Mesenchymal stem cell (in vitro differentiated cells and primary cell): Measurements from ENCODE around the gene DNAH10.

ENCODE experiments used
- DNase-seq: peaks from one replicate; pipeline ENCODE4 v3.0.0-alpha.2; 2013
- H2AFZ ChIP-seq: one replicate; pipeline ENCODE4 v1.6.1; 2013; ENCODE audit warnings: low read depth, mild to moderate bottlenecking, control low read depth, inconsistent platforms, low read length, moderate library complexity
- H2AK5ac ChIP-seq: 2 replicates; pipeline ENCODE4 v1.6.1; 2013; ENCODE audit warnings: low read length, moderate library complexity, mild to moderate bottlenecking, inconsistent platforms; ENCODE audit not compliant: severe bottlenecking
- H2BK120ac ChIP-seq: one replicate; pipeline ENCODE4 v1.6.1; 2013; ENCODE audit warnings: low read depth, mild to moderate bottlenecking, inconsistent platforms, low read length, moderate library complexity
- H2BK12ac ChIP-seq, 2 experiments: one replicate each; pipeline ENCODE4 v1.6.1; 2013; ENCODE audit warnings: inconsistent platforms in 2 of 2, low read length in 2 of 2, mild to moderate bottlenecking in 2 of 2, moderate library complexity in 2 of 2, control low read depth in 1 of 2
- H2BK15ac ChIP-seq: one replicate; pipeline ENCODE4 v1.6.1; 2013; ENCODE audit warnings: mild to moderate bottlenecking, low read depth, inconsistent platforms; ENCODE audit not compliant: poor library complexity, severe bottlenecking
- H2BK5ac ChIP-seq: 2 replicates; pipeline ENCODE4 v1.6.1; 2013; ENCODE audit warnings: low read depth, mild to moderate bottlenecking, low read length, control low read depth, inconsistent platforms; ENCODE audit not compliant: poor library complexity, severe bottlenecking
- H3K14ac ChIP-seq, 2 experiments: one replicate each; pipeline ENCODE4 v1.6.1; 2013; ENCODE audit warnings: inconsistent platforms in 2 of 2, low read length in 2 of 2, control low read depth in 1 of 2, mild to moderate bottlenecking in 1 of 2, moderate library complexity in 1 of 2
- H3K18ac ChIP-seq, 2 experiments: one replicate each; pipeline ENCODE4 v1.6.1; 2013; ENCODE audit warnings: inconsistent platforms in 2 of 2, low read length in 2 of 2, control low read depth in 1 of 2, low read depth in 1 of 2, mild to moderate bottlenecking in 1 of 2
- H3K23ac ChIP-seq, 2 experiments: one replicate each; pipeline ENCODE4 v1.6.1; 2013; ENCODE audit warnings: inconsistent platforms in 2 of 2, low read length in 2 of 2, mild to moderate bottlenecking in 2 of 2, moderate library complexity in 2 of 2, control low read depth in 1 of 2
- H3K27ac ChIP-seq: 2 replicates; pipeline ENCODE4 v1.5.1; 2013; ENCODE audit warnings: mild to moderate bottlenecking, moderate library complexity, low read length, control low read depth, inconsistent platforms; ENCODE audit not compliant: poor library complexity, severe bottlenecking
- H3K27me3 ChIP-seq, 2 experiments: 2 replicates each; pipeline versions ENCODE4 v1.6.1 to v1.7.0; 2013; ENCODE audit warnings: low read length in 2 of 2, mild to moderate bottlenecking in 2 of 2, moderate library complexity in 2 of 2, control low read depth in 1 of 2, inconsistent platforms in 1 of 2; ENCODE audit not compliant: control insufficient read depth in 1 of 2, insufficient read depth in 1 of 2
- H3K36me3 ChIP-seq, 2 experiments: 2 replicates each; pipeline versions ENCODE4 v1.6.1 to v1.7.0; 2013; ENCODE audit warnings: low read length in 2 of 2, control low read depth in 1 of 2, inconsistent platforms in 1 of 2, low read depth in 1 of 2, mild to moderate bottlenecking in 1 of 2; ENCODE audit not compliant: insufficient read depth in 2 of 2, control insufficient read depth in 1 of 2
- H3K4ac ChIP-seq, 2 experiments: one replicate each; pipeline ENCODE4 v1.6.1; 2013; ENCODE audit warnings: inconsistent platforms in 2 of 2, low read length in 2 of 2, mild to moderate bottlenecking in 2 of 2, moderate library complexity in 2 of 2, control low read depth in 1 of 2, low read depth in 1 of 2
- H3K4me1 ChIP-seq: 2 replicates; pipeline ENCODE4 v1.6.1; 2013; ENCODE audit warnings: low read depth, low read length, control low read depth; ENCODE audit not compliant: control insufficient read depth, insufficient read depth
- H3K4me2 ChIP-seq: 2 replicates; pipeline ENCODE4 v1.6.1; 2013; ENCODE audit warnings: low read length, mild to moderate bottlenecking, inconsistent platforms; ENCODE audit not compliant: poor library complexity, severe bottlenecking
- H3K4me3 ChIP-seq, 2 experiments: 2 replicates each; pipeline versions ENCODE4 v1.5.1 to v1.7.0; 2013; ENCODE audit warnings: low read length in 2 of 2, mild to moderate bottlenecking in 2 of 2, control low read depth in 1 of 2, low read depth in 1 of 2; ENCODE audit not compliant: insufficient read depth in 1 of 2
- H3K79me1 ChIP-seq: replicated peaks from 2 replicates; pipeline ENCODE4 v1.6.1; 2013; ENCODE audit warnings: mild to moderate bottlenecking, control low read depth, low read length, inconsistent platforms; ENCODE audit not compliant: poor library complexity, severe bottlenecking
- H3K9ac ChIP-seq: 2 replicates; pipeline ENCODE4 v1.7.0; 2013; ENCODE audit warnings: mild to moderate bottlenecking, low read length, moderate library complexity
- H3K9me3 ChIP-seq: 2 replicates; pipeline ENCODE4 v1.7.0; 2013; ENCODE audit warnings: mild to moderate bottlenecking, low read length; ENCODE audit not compliant: control insufficient read depth
- H4K8ac ChIP-seq: one replicate; pipeline ENCODE4 v1.6.1; 2013; ENCODE audit warnings: inconsistent platforms, mild to moderate bottlenecking, low read length, moderate library complexity
- H4K91ac ChIP-seq: one replicate; pipeline ENCODE4 v1.6.1; 2013; ENCODE audit warnings: mild to moderate bottlenecking, low read length, inconsistent platforms
- WGBS: methylation state at CpG from one replicate; pipeline ENCODE4 v1.1.7; 2013; ENCODE audit warnings: mixed read lengths; 5-methylcytosine and 5-hydroxymethylcytosine counted together

Gene DNAH10

GRCh38 chr12:123890536-123890902 lies 128.4 kb downstream of the DNAH10 start:
- Histone ChIP-seq H2AK5ac (no peak overlapping the region), H3K27me3 (peaks cover 46 to 59% of the 10 kb centered on the region in 2 experiments), H2BK15ac (no peak overlapping the region), H3K14ac (no peak overlapping the region), H2BK12ac (no peak overlapping the region), H3K4ac (no peak overlapping the region), H3K18ac (no peak overlapping the region), H3K9ac (no peak overlapping the region), H3K9me3 (peaks cover 2% of the 10 kb centered on the region), H2AFZ (no peak overlapping the region), H2BK120ac (no peak overlapping the region), H2BK5ac (no peak overlapping the region), H3K4me3 (no peak overlapping the region), H3K4me2 (no peak overlapping the region), H4K8ac (no peak overlapping the region), H4K91ac (no peak overlapping the region), H3K79me1 (no peaks in the 10 kb centered on the region), H3K23ac (no peak overlapping the region), H3K4me1 (peaks cover 6% of the 10 kb centered on the region), H3K36me3 (no peaks in the 10 kb centered on the region), H3K27ac (no peak overlapping the region)
- WGBS, result 77% methylated on average over 10 of the region's 10 CpGs
- no peak for DNase-seq

GRCh38 chr12:123891011-123891410 lies 128.9 kb downstream of the DNAH10 start:
- H3K23ac ChIP-seq, result no peak overlapping the region
- no peaks in the 10 kb centered on the region for H3K36me3 ChIP-seq
- no peak overlapping the region for H2BK120ac ChIP-seq
- H4K91ac ChIP-seq, result no peak overlapping the region
- H2AFZ ChIP-seq, result no peak overlapping the region
- no peak overlapping the region for H2BK12ac ChIP-seq
- no peak overlapping the region for H3K14ac ChIP-seq
- H2AK5ac ChIP-seq, result no peak overlapping the region
- no peak overlapping the region for H3K4me2 ChIP-seq
- no peak overlapping the region for H3K9ac ChIP-seq
- no peak overlapping the region for H3K4ac ChIP-seq
- peaks cover 46 to 55% of the 10 kb centered on the region in 2 experiments for H3K27me3 ChIP-seq
- H3K27ac ChIP-seq, result no peak overlapping the region
- H3K9me3 ChIP-seq, result no peaks in the 10 kb centered on the region
- no peak for DNase-seq
- H3K4me3 ChIP-seq, result no peak overlapping the region
- H3K4me1 ChIP-seq, result peaks cover 6% of the 10 kb centered on the region
- H3K79me1 ChIP-seq, result no peaks in the 10 kb centered on the region
- H2BK5ac ChIP-seq, result no peak overlapping the region
- WGBS, result 67% methylated on average over 7 of the region's 7 CpGs
- H2BK15ac ChIP-seq, result no peak overlapping the region
- no peak overlapping the region for H3K18ac ChIP-seq
- no peak overlapping the region for H4K8ac ChIP-seq

GRCh38 chr12:123891516-123892179 lies 129.5 kb downstream of the DNAH10 start:
- DNase-seq, result no peak
- no peak overlapping the region for H2AFZ ChIP-seq
- H2BK5ac ChIP-seq, result no peak overlapping the region
- H3K27me3 ChIP-seq, result peaks cover 40 to 48% of the 10 kb centered on the region in 2 experiments
- no peak overlapping the region for H3K23ac ChIP-seq
- H3K27ac ChIP-seq, result no peak overlapping the region
- no peak overlapping the region for H2BK120ac ChIP-seq
- no peak overlapping the region for H3K9ac ChIP-seq
- no peak overlapping the region for H3K4me2 ChIP-seq
- no peak overlapping the region for H2BK12ac ChIP-seq
- no peak overlapping the region for H4K8ac ChIP-seq
- H2BK15ac ChIP-seq, result no peak overlapping the region
- no peak overlapping the region for H4K91ac ChIP-seq
- 90% methylated on average over 15 of the region's 15 CpGs for WGBS
- H3K14ac ChIP-seq, result peak overlapping the region in 1 of 2 experiments; percentile 49
- H2AK5ac ChIP-seq, result no peak overlapping the region
- no peak overlapping the region for H3K4ac ChIP-seq
- peaks cover 6% of the 10 kb centered on the region for H3K4me1 ChIP-seq
- no peaks in the 10 kb centered on the region for H3K9me3 ChIP-seq
- no peak overlapping the region for H3K18ac ChIP-seq
- no peaks in the 10 kb centered on the region for H3K36me3 ChIP-seq
- no peaks in the 10 kb centered on the region for H3K79me1 ChIP-seq
- H3K4me3 ChIP-seq, result no peak overlapping the region

- H3K9me3 ChIP-seq, result no peaks in the 10 kb centered on the region
Measured at GRCh38 chr12:123892180-123892559, 130.1 kb downstream of the DNAH10 start.

More at GRCh38 chr12:123892180-123892559, 130.1 kb downstream of the DNAH10 start:
- Histone ChIP-seq H3K4me2 (no peak overlapping the region), H3K79me1 (no peaks in the 10 kb centered on the region), H2AK5ac (no peak overlapping the region), H2AFZ (no peak overlapping the region), H3K36me3 (no peaks in the 10 kb centered on the region), H3K27me3 (peaks cover 34 to 43% of the 10 kb centered on the region in 2 experiments), H2BK5ac (no peak overlapping the region), H3K27ac (no peak overlapping the region), H3K18ac (no peak overlapping the region), H3K4ac (no peak overlapping the region), H3K4me3 (no peak overlapping the region), H3K4me1 (peaks cover 6% of the 10 kb centered on the region), H2BK120ac (no peak overlapping the region), H2BK12ac (no peak overlapping the region), H4K91ac (no peak overlapping the region), H3K9ac (no peak overlapping the region), H3K23ac (no peak overlapping the region), H3K14ac (no peak overlapping the region), H2BK15ac (no peak overlapping the region), H4K8ac (no peak overlapping the region)
- 95% methylated on average over 9 of the region's 9 CpGs for WGBS
- DNase-seq, result no peak
